Body of pancreas (tissue), 4 donors: ENCODE data around the gene SERPINA6. TPM values are rescaled to one million over a fixed set of nuclear protein-coding genes. Genes with fewer than 3 reads are reported as not detected.
"Not testable (repeated sequence)": the region's sequence is repeated elsewhere in the genome, so short reads cannot be mapped to it uniquely, and the experiment has no call there.

Source experiments
- ATAC-seq: fragments of 150-250 bp; one replicate; pipeline ENCODE4 v1.9.1; 2016
- DNase-seq, 4 donors: peaks; one replicate each; pipeline ENCODE4 v3.0.0-alpha.2; 2019
- H3K27ac ChIP-seq, 4 donors: fragments of 200-600 bp; sonication (generic); 1 replicate in 3 of 4; 2 replicates in 1 of 4; pipeline versions ENCODE4 v1.5.1 to v1.6.1; 2016 to 2019; ENCODE audit warnings: mild to moderate bottlenecking in 1 of 4, mixed read lengths in 1 of 4, moderate library complexity in 1 of 4
- H3K27me3 ChIP-seq, 2 donors: fragments of 200-600 bp; sonication (generic); one replicate each; pipeline ENCODE4 v1.6.0; 2016; ENCODE audit warnings: mild to moderate bottlenecking in 1 of 2
- H3K36me3 ChIP-seq, 2 donors: fragments of 200-600 bp; sonication (generic); replicated peaks in 1 of 2; 2 replicates each; pipeline ENCODE4 v1.5.1; 2016; ENCODE audit warnings: low read depth in 2 of 2; ENCODE audit not compliant: insufficient read depth in 1 of 2
- H3K4me1 ChIP-seq: fragments of 200-600 bp; sonication (generic); one replicate; pipeline ENCODE4 v1.6.0; 2016
- H3K4me3 ChIP-seq, 2 donors: fragments of 200-600 bp; sonication (generic); 1 replicate in 1 of 2; 2 replicates in 1 of 2; pipeline ENCODE4 v1.5.1; 2016 to 2019
- H3K9me3 ChIP-seq, 3 donors: fragments of 200-600 bp; sonication (generic); 1 replicate in 2 of 3; 2 replicates in 1 of 3; pipeline ENCODE4 v1.5.1; 2016
- CTCF ChIP-seq, 7 experiments: fragments of 450-650 bp in 4 of 7; fragments of 200-600 bp in 3 of 7; sonication (generic) in 3 of 7; IDR thresholded peaks; one replicate each; pipeline ENCODE4 v1.5.1; 2016 to 2019; ENCODE audit warnings: antibody characterized with exemption in 7 of 7
- POLR2A ChIP-seq, 3 donors: fragments of 450-650 bp; IDR thresholded peaks; one replicate each; pipeline ENCODE4 v1.6.1; 2016; ENCODE audit warnings: antibody characterized with exemption in 3 of 3, mild to moderate bottlenecking in 2 of 3
- whole genome bisulfite sequencing, 2 donors: methylation state at CpG; one replicate each; pipeline ENCODE4 v1.1.5; 2017; 5-methylcytosine and 5-hydroxymethylcytosine counted together
- intact Hi-C: fragments of 100-400 bp; cut with DNase I; formaldehyde crosslinking; loops from one replicate; pipeline ENCODE4 v1.15.1; 2023
- total RNA-seq, 2 donors: library from RNA; depleted of rRNA; stranded (reverse); fragments of >200 nt; gene quantifications; one replicate each; pipeline ENCODE4 v1.1.0, GENCODE V29; 2016

Gene SERPINA6
- total RNA-seq: 10 to 100 TPM in 1 of 2 donors, 1 to 10 TPM in 1; 6.5 to 10.9 TPM

GRCh38 chr14:94322648-94323570, at the start of gene SERPINA6:
TSS of gene SERPINA6 (minus strand) at chr14:94323336. CDS start at chr14:94314648, 8,688 bp downstream.
- H3K4me1 ChIP-seq: no peaks in the 10 kb centered on the region
- H3K27ac ChIP-seq: peak within 1 kb of the TSS in 3 of 4 donors; percentile 71 to 77 (median 72)

GRCh38 chr14:94372021-94372605, 49.0 kb upstream of the SERPINA6 start:
- Histone ChIP-seq H3K27me3 (no peaks in the 10 kb centered on the region), H3K27ac (no peak overlapping the region), H3K9me3 (no peaks in the 10 kb centered on the region), H3K36me3 (no peaks in the 10 kb centered on the region), H3K4me1 (no peaks in the 10 kb centered on the region), H3K4me3 (no peak overlapping the region)
- intact Hi-C loops: no loop called here
- ATAC-seq: no peak
- WGBS, 2 donors: 73 to 74% methylated on average over 13 of the region's 13 CpGs
- DNase-seq: no peak
- TF ChIP-seq CTCF (IDR thresholded peaks at IDR 0.05) (no peak), POLR2A (IDR thresholded peaks at IDR 0.05) (no peak)

More at GRCh38 chr14:94322648-94323570, at the start of gene SERPINA6:
- intact Hi-C loops: no loop called here
- Histone ChIP-seq H3K36me3 (no peaks in the 10 kb centered on the region), H3K27me3 (no peaks in the 10 kb centered on the region), H3K9me3 (no peaks in the 10 kb centered on the region), H3K4me3 (no peak within 1 kb of the TSS)
- DNase-seq (peak; percentile 29 to 63 (median 42)), ATAC-seq (peak; percentile 85)
- peak in 2 of 3 donors; percentile 46 to 54 for TF ChIP-seq POLR2A (IDR thresholded peaks at IDR 0.05)
- TF ChIP-seq CTCF (IDR thresholded peaks at IDR 0.05): no peak
- 15 to 24% methylated on average over 11 to 15 of the region's 15 CpGs for WGBS, 2 donors

- Histone ChIP-seq H3K4me3 (no peak overlapping the region), H3K27ac (no peak overlapping the region), H3K9me3 (no peaks in the 10 kb centered on the region), H3K36me3 (no peaks in the 10 kb centered on the region), H3K27me3 (no peaks in the 10 kb centered on the region), H3K4me1 (no peaks in the 10 kb centered on the region)
- DNase-seq (peak in 1 of 4 donors; percentile 2), ATAC-seq (no peak)
- TF ChIP-seq CTCF (IDR thresholded peaks at IDR 0.05) (no peak), POLR2A (IDR thresholded peaks at IDR 0.05) (no peak)
- 73 to 77% methylated on average over 5 to 6 of the region's 6 CpGs for WGBS, 2 donors
- intact Hi-C loops: no loop called here
Measured at GRCh38 chr14:94370524-94370910, 47.4 kb upstream of the SERPINA6 start.

- H3K36me3 ChIP-seq, H3K27me3 ChIP-seq, H3K4me1 ChIP-seq, ATAC-seq, intact Hi-C loops, H3K9me3 ChIP-seq, H3K4me3 ChIP-seq, H3K27ac ChIP-seq: not testable (repeated sequence)
- WGBS, 2 donors: 64 to 74% methylated on average over 10 to 12 of the region's 22 CpGs
- DNase-seq: peak in 1 of 4 donors; percentile 4
Measured at GRCh38 chr14:94369766-94370523, 46.8 kb upstream of the SERPINA6 start.

- no peak overlapping the region for H3K27ac ChIP-seq
- H3K4me3 ChIP-seq: no peak overlapping the region
- H3K9me3 ChIP-seq: no peaks in the 10 kb centered on the region
- intact Hi-C loops: no loop called here
- WGBS, 2 donors: 71 to 87% methylated on average over 7 of the region's 7 CpGs
- ATAC-seq (no peak), DNase-seq (peak in 1 of 4 donors; percentile 3)
- H3K27me3 ChIP-seq: no peaks in the 10 kb centered on the region
- TF ChIP-seq POLR2A (IDR thresholded peaks at IDR 0.05) (no peak), CTCF (IDR thresholded peaks at IDR 0.05) (no peak)
- H3K4me1 ChIP-seq: no peaks in the 10 kb centered on the region
- H3K36me3 ChIP-seq: no peaks in the 10 kb centered on the region
Measured at GRCh38 chr14:94368956-94369355, 45.8 kb upstream of the SERPINA6 start.
